Ovary (tissue), 3 donors: ENCODE data around the gene MINDY4B.

Experiments used
- CTCF ChIP-seq, 3 donors: fragments of 450-650 bp in 2 of 3; fragments of 200-600 bp in 1 of 3; IDR thresholded peaks; one replicate each; pipeline versions ENCODE4 v1.5.1 to v1.8.0; 2016 to 2022; ENCODE audit warnings: antibody characterized with exemption in 3 of 3, mild to moderate bottlenecking in 1 of 3
- EP300 ChIP-seq: sonication (generic); formaldehyde crosslinking; IDR thresholded peaks from one replicate; pipeline ENCODE4 v1.6.1; 2017; ENCODE audit warnings: antibody characterized with exemption
- donor health status: DM: no; HTN: no; CAD: no.

GRCh38 chr3:150931745-150932144, 26.5 kb upstream of the MINDY4B start:
- TF ChIP-seq EP300 (no peak), CTCF (IDR thresholded peaks at IDR 0.05) (no peak)
